Femur (tissue), 1 donor: ENCODE data around the gene FCER2.
"Not testable (repeated sequence)": the region's sequence is repeated elsewhere in the genome, so short reads cannot be mapped to it uniquely, and the experiment has no call there.

Experiments
- DNase-seq: peaks from one replicate; pipeline ENCODE4 v3.0.0-alpha.2; 2017

The FCER2 gene

DNA sequence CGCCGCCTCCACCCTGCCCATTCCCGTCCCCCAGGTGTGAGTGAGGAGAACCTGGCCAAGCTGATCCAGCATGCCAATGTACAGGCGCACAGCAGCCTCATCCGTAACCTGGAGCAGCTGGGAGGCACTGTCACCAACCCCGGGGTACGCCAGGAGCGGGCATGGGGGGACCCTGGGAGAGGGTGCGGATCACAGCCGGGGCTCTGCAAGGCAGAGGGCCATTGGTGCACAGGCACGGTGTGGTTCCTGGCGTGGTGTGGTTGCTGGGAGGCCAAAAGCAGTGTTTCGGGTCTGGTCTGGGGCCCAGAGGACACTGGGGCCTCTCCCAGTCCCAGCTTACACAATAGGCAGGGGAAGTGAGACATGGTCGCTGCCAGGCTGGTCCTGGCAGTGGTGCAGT lies 56.8 kb downstream of the FCER2 start:
- DNase-seq = no peak

DNA sequence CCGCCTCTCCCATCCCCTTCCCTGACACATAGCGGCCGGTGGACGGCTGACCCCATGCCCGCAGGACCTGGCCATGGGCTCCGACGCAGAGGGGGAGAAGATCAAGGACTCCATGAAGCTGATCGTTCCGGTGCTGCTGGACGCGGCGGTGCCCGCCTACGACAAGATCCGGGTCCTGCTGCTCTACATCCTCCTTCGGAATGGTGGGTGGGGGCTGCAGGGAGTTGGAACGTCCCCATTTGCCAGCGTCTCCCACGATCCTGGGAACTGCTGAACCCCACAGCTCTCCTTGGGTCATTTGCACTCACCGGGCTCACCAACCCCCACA lies 57.4 kb downstream of the FCER2 start:
- DNase-seq = no peak

DNA sequence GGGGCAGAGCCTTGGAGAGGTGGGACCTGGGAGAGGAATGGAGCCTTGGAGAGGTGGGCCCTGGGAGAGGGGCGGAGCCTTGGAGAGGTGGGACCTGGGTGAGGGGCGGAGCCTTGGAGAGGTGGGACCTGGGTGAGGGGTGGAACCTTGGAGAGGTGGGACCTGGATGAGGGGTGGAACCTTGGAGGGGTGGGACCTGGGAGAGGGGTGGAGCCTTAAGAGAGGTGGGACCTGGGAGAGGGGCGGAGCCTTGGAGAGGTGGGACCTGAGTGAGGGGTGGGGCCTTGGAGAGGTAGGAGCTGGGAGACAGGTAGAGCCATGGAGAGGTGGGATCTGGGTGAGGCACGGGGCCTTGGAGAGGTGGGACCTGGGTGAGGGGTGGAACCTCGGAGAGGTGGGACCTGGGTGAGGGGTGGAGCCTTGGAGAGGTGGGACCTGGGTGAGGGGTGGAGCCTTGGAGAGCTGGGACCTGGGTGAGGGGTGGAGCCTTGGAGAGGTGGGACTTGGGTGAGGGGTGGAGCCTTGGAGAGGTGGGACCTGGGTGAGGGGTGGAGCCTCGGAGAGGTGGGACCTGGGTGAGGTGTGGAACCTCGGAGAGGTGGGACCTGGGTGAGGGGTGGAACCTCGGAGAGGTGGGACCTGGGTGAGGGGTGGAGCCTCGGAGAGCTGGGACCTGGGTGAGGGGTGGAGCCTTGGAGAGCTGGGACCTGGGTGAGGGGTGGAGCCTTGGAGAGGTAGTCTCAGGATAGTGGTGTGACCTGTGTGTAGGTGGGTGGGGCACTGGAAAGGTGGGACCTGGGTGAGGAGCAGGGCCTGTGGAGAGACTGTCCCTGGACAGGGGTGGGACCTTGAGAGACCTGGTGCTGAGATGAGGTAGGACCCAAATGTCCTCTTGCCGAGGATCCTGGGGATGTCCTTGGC lies 58.0 kb downstream of the FCER2 start:
- not testable (repeated sequence) for DNase-seq

DNA sequence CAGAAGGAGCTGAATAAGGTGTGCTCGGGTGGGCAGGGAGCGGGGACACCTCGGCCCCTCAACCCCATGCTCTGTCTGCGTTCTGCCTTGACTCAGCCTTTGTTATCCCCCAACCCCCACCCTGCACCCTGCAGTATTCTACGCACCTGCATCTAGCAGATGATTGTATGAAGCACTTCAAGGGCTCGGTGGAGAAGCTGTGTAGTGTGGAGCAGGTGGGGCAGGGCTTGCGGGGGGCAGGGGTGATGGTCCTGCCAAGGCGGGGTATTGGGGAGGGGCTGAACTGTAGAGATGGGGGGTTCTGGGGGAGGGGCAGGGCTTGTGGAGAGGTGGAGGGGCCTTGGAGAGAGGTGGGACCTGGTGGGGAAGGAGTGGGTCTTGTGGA lies 58.9 kb downstream of the FCER2 start:
- DNase-seq = no peak

DNA sequence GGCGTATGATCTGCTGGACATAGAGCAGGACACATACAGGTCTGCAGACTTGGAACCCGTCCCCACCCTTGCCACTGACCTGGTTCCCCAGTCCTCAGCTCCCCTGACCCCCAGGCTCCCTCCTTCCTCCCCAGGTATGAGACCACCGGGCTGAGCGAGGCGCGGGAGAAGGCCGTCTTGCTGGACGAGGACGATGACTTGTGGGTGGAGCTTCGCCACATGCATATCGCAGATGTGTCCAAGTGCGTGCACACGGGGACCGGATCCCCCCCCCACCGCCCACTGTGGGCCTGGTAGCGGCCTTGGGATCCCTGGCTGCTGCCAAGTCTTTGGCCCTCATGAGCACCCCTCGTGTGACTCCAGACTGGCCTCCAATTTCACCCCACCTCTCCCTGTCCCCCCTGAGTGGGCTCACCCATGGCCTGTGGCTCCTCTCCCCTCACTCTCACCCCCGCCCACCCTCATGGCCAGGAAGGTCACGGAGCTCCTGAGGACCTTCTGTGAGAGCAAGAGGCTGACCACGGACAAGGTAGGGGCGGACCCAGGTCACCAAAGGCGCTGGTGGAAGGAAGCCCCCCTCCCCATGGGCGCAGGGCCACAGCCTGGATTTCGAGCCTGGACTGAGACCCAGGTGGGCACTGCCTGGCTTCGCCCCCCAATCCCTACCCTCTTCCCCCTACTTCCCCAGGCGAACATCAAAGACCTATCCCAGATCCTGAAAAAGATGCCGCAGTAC lies 59.5 kb downstream of the FCER2 start:
- DNase-seq = no peak

DNA sequence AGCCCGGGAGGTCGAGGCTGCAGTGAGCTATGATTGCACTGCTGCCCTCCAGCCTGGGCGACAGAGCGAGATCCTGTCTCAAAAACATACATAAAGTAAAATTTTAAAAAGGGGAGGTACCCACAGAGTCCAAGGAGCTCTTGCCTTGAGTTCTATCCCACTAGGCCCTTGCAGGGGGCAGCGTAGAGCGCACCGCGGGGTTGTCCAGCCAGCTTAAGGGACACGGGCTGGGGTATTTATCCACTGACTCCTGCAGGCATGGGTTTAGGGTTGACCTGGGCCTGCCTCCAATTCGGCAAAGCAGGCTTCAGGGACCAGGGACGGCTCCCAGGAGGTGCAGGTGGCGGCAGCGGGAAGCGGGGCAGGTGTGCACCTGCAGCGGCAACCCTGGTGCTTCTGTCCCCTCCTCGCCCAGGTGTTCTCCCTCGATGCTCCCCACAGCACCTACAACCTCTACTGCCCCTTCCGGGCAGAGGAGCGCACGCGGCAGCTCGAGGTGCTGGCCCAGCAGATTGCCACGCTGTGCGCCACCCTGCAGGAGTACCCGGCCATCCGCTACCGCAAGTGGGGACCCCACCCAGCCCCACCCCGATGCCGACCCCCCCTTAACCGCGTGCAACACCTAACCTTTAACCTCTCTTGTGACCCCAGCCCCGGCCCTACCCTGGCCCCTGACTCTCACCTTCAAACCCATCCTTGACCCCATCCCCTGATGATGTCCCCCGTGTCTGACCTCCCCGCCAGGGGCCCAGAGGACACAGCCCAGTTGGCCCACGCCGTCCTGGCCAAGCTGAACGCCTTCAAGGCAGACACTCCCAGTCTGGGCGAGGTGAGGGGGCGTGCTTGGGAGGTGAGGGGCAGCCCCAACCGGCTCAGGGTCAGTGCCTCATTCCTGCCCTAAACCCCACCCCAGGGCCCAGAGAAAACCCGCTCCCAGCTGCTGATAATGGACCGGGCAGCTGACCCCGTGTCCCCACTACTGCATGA lies 60.3 kb downstream of the FCER2 start:
- DNase-seq = no peak

DNA sequence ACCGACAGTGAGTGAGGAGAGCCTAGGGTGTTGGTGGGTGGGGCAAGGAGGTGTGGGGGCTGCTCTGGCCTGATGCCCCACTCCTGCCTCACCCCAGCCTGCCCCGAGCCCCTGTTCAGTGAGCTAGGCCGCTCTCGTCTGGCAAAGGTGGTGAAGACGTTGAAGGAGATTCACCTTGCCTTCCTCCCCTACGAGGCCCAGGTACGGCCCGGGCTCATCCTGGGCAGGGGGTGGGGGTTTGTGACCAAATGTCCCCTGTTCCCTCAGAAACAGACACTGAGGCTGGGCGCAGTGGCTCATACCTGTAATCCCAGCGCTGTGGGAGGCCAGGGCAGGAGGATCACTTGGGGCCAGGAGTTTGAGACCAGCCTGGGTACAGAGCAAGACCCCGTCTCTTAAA lies 61.1 kb downstream of the FCER2 start:
- no peak for DNase-seq

DNA sequence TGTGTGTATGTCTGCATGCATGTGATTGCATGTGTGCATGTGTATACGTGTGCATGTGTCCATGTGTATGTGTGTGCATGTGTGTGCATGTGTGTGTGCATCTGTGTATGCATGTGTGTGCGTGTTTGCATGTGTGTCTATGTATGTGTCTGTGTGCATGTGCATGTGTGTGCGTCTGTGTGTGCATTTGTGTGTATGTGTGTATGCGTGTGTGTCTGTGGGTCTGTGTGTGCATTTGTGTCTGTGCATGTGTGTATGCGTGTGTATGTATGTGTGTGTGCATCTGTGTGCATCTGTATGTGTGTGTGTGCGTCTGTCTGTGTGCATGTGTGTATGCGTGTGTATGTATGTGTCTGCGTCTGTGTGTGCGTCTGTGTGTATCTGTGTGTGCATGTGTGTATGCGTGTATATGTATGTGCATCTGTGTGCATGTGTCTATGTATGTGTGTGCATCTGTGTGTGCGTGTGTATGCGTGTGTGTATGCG lies 62.0 kb downstream of the FCER2 start:
- DNase-seq = no peak

DNA sequence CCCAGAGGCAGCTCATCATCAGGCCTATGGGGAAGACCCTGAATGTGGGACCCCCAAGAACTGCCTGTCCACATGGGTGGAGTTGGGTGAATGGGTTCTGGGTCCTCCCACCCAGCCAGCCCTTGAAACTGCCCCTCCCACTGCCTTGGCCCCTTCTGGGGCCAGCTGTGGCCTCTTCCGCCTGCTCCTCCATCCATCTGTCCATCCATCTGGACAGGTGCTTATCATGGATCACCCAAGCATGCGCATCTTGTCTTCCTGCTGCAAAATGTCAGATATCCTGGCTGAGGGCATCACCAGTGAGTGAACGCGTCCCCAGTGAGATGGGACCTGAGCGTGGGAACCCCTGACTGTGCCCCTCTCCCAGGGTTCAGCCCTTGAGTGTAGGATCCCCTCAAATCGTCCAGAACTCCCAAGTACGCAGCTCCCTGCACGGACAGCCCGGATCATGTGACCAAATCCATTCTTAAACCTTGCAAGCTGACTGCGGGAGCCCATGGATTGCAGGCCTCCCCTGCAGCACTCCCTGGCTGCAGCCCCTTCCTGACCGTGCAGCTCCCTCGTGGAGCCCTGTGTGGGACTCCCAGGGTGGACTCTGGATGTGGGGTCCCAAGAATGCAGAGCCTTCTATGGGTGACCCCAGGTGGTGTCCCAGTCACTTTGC lies 63.0 kb downstream of the FCER2 start:
- no peak for DNase-seq
